HG02970 (cell line): ENCODE data around the gene EIF3B.
"Not testable (repeated sequence)": the region's sequence is repeated elsewhere in the genome, so short reads cannot be mapped to it uniquely, and the experiment has no call there.

Experiments
- ATAC-seq: cut with Tn5 transposase; IDR thresholded peaks from one replicate; pipeline ENCODE4 v1.9.1; 2021; ENCODE audit warnings: mild to moderate bottlenecking, moderate library complexity, moderate number of reproducible peaks; ENCODE audit not compliant: unreplicated experiment, low FRiP score

EIF3B gene

DNA sequence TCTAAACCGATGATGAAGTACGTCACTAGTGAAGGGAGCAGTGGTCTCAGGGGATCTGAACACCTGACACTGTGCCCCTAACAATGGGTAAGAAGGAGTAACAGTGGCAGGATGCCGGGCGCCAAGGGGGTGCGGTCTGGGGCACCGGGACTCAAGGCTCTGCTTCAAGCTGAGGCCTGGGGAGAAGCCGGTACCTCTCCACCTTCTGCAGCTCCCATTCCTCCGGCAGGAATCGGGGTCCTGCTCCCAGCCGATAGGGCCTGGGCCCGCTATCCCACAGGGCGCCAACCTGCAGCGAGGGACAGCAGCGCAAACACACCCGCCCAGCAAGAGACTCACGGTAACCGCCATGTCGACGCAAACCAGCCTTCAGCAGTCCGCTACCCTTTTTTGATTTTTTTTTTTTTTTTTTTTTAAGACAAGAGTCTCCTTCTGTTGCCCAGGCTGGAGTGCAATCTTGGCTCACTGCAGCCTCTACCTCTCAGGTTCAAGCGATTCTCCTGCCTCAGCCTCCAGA lies 40.0 kb downstream of the EIF3B start:
- ATAC-seq: no peak

DNA sequence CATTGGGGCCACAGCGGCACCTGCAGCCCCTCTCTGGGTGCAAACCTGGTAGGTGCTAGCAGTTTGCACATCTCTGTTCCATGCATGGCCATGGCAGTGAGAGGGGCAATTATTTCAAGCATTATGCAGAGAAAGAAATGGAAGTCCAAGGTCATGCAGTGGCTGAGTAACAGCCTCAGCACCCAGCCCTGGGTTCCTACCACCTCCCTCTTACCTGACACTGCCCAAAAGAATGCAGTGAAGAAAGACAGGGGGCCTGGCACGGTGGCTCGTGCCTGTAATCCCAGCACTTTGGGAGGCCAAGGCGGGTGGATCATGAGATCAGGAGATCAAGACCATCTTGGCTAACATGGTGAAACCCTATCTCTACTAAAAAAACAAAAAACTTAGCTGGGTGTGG lies 43.9 kb downstream of the EIF3B start:
- no peak for ATAC-seq

DNA sequence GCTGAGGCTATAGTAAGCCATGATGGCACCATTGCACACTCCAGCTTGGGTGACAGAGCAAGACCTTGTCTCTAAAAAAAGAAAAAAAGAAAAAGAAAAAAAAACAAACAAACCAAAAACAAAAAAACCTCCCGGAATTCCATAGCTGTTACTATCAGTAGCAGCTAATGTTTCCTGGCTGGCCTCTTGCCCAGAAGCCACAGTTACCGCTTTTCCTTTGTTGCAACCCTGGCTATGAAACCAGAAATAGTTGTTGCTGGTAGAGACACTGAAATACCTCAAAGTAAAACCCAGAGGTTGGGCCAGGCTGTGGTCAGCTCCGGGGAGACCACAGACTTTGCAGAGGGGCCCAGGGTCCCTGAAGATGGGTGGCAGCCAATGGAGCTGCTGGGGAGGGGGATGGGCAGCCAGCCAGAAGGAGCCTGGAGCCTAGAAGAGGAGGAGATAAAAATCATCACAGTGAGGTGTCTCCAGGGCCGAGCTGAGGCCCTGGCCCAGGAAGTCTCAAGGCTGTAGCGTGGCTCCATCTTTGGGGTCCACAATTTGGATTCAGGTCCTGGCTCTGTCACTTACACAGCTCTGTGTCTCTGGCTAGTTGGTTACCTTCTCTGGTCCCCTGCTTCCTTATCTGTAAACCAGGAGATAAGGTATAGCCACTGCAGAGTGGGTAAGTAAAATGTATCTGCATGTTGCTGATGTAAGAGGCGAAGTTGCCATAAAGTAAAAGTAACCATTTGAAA lies 45.4 kb downstream of the EIF3B start:
- ATAC-seq: no peak

DNA sequence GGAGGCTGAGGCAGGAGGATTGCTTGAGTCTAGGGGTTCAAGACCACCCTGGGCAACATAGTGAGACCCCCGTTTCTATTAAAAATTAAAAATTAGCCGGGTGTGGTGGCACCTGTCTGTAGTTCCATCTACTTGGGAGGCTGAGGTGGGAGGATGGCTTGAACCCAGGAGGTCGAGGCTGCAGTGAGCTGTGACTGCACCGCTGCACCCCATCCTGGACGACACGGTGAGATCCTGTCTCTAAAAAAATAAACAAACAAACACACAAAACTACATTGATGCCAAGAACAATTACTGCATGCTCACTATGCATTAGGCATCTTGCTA lies 48.0 kb downstream of the EIF3B start:
- ATAC-seq: no peak

DNA sequence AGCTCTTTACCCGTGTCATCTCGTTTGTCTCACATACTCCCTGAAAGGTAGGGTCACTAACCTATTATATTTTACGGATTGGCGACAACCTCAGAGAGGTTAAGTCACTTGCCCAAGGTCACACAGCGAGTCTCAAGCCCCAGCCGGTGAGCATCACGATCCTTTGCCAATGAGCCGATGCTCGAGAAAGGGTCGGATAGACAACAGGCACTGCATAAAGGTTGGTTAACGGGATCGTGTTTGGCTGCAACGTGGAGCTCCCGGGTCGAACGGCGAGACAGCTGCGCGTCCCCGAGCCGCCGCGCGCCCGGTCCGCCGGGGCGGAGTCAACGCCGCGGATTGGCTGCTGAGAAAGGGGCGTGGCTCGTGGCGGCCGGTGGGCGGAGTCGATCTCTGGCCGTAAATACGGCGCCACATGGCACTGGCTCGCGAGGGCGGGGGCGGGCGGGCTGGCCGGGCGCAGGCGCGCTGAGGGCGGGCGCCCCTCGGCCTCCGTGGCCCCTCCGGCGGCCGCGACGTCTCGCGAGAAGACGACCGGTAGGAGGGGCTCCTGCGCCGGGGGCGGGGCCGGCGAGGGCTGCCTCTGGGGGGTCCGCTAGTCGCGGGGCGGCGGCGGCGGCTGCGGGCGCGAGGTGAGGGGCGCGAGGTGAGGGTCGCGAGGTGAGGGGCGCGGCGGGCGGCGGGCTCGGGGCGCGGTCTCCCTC lies 48.5 kb downstream of the EIF3B start, which contains the start of gene CHST12:
TSS of gene CHST12 (plus strand) at position 598 of the 704 bp plus-strand sequence. CDS start 29,029 bp downstream, outside the sequence.
- peak; percentile 59 for ATAC-seq

DNA sequence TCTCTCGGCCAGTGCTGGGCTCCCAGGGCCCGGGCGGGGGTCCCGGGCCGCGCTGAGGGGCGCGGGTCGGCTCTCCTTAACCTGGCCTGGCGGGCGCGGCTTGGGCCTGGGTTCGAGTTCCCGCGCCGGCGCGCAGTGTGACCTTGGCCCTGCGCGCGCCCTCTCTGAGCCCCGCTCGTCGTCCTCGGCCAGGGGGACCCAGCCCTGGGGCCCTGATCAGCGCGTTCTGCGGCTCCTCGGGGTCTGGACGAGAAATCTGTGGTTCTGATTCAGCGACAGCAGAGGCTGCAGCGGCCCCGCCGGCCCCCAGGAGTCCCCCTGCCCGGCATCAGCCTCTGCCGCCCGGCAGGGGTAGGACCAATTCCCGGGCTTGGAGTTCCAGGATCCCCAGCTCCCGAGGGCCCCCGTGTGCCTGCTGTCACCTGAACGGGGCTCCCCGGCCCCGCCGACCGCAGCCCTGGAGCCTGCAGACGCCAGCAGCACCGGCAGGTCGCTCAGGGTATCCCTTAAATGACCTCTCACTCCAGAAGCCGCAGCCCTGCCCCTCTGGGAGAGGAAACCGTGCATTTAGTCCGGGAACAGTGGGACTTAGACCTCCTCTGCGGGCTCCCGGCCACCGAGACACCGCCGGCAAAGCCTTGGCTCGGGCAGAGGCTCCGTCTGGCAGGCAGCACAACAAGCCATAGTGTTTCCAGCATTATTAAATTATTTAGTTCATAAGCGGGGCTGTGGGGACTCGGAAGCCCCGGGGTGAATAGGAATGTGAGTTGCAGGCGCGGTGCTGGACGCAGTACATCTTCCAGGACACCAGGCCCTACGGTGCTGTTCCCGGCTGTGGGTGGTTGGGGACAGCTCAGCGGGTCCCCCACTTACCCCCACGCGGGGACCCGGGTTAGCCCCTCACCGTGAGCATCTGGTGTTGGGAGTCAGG lies 49.4 kb downstream of the EIF3B start:
- ATAC-seq: peak; percentile 4

DNA sequence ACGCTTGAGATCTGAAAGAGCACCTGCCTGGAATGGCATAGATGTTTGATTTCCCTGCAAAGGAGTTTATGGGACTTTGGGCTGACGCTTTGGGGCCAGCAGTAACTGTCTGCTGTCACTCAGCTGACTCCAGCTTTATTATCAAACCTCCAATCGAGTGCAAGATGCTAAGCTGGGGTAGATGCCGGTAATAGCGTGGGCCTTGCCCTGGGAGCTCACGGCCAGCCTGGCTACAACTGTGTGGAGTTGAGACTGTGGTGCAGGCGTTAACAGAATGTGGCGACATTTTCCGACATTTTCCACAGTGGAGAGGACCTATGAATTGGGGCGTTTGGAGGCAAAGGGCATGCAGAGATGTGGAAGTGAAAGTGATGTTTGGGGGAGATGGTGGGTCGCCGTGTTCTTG lies 50.1 kb downstream of the EIF3B start:
- ATAC-seq: no peak

DNA sequence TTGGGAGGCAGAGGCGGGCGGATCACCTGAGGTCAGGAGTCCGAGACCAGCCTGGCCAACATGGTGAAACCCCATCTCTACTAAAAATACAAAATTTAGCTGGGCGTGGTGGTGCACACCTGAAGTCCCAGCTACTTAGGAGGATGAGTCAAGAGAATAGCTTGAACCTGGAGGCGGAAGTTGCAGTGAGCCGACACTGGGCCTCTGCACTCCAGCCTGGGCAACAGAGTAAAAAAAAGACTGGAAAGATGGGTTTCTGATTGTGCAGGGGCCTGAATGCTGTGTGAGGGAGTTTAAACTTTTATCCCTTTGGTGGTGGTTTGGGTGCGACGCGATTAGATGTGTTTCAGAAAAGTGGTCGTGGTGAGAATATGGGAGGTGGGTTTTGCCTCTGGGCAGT lies 50.6 kb downstream of the EIF3B start:
- ATAC-seq: no peak

DNA sequence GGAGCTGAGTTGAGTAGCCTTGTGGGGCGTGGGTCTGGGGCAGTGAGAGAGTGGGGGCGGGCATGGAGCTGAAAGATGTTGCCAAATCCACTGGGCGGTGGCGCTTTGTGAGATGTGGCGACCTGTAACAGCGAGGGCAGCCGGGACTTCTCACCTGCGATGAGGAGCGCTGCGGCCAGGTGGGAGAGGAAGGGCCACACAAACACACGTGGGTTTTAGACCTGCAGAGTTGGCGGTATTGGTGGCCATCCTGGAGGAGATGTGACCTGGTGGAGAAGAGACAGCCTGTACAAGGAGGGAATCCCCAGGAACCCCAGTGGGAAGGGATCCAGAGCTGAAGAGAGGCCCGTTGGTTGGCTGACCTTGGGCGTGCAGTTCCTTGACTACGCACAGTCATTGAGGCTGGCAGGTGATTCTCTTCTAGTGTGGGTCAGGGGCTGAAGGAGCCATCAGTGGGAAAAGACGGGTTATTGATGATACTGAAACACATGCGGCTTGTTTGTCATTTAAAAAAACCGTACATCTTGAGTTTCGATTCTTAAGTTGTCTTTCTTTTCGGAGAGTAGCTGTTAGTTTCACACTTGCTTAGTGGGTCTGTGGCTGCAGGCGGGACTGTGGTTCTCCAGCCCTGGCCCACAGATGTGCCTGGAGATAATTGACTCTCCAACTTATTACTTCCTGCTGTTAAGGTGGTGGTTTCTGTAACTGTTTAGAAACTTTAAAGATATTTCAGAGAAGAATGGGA lies 51.1 kb downstream of the EIF3B start:
- peak; percentile 28 for ATAC-seq

DNA sequence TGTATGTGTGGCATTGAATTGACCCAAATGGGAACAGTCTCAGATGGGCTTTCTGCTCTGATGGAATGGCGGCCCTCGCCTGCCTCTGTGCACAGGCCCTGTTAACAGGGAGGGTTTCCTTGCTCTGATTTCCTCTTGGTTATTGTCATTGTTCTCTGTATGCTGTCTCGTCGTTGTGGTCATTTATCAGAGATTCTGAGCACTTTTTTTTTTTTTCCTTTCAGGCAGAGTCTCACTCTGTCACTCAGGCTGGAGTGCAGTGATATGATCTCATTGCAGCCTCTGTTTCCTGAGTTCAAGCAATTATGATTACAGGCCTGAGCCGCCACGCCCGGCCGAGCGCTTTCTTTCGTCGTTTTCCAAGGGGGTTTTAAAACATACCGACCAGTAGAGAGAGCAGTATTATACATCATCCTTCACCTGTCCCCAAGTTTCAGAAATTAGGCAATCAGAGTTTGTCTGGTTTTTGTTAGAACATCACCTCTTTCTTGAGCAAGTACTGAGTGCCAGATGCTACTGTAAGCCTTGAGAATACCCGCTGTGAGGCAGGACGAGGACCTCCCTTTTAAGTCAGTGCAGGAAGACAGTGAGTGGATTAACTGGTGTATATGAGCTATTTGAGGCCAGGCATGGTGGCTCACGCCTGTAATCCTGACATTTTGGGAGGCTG lies 55.3 kb downstream of the EIF3B start:
- no peak for ATAC-seq

DNA sequence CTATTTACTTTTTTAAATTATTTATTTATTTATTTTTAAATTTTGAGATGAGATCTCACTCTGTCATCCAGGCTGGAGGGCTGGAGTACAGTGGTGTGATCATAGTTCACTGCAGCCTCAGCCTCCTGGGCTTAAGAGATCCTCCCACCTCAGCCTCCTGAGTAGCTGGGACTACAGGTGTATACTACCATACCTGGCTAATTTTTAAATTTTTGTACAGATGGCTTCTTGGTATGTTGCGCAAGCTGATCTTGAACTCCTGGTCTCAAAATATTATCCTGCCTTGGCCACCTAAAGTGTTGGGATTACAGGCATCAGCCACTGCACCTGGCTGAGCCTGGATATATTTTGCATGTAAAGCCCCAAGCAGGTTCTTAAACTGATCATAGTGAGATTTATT lies 56.4 kb downstream of the EIF3B start:
- no peak for ATAC-seq

DNA sequence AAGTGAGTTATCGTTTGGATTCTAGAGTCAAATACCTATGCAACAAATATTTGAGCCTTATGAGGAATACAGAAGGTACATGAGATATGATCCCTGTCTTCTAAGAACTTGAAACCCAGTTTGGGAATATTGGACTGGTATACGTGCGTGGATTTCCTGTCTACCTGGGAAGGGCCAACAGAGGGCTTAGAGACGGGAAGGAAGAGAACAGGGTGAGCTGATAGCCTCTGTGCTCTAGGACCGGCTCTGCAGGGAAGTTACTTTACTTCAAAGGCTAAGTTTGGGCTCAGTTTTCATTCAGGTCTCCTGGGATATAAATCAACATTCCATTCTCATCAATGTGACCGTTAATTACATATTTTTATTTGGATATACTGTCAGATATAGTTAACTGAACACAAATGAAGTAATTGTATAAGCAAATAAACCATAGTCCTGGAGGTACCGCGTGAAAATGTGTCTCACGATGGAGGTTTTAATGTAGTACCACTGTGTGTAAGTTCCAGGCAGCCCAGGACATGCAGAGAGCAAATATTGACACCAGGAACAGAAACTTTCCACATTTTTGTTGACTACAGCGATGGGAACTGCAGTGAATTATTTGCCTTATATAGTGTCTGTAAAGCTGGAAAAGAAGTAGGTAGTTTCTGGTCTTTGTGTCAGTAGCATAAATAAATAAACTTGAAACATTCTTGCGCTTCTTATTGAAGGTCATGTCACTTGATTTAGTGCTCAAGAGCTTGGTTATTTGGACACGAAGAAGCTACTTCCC lies 57.4 kb downstream of the EIF3B start:
- ATAC-seq: no peak

DNA sequence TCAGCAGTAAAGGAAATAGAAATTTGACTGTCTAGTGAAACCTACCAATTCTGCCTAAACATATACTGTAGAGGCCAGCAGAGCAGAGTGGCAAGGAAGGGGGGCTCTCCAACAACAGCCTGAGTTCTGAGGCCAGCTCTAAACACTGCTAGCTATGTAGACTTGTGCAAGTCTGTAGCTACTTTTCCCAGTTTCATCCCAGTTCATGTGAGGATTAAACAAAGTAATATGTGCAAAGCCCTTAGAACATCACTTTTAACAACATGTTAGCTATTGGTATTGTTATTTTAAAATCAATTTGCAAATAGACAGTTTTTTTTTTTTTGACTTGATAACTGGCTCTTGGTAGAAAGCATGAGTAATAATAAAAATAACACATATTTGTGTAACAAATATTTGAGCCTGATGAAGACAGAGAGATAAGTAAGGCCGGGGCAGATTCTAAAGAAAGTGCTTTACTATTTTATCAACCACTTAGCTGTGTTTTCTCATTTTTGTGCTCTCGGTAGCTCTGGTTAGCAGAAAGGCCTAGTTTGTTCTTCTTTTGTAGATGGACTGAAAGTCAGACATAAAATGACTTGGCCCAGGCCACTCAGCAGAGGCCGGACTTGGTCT lies 58.1 kb downstream of the EIF3B start:
- no peak for ATAC-seq

DNA sequence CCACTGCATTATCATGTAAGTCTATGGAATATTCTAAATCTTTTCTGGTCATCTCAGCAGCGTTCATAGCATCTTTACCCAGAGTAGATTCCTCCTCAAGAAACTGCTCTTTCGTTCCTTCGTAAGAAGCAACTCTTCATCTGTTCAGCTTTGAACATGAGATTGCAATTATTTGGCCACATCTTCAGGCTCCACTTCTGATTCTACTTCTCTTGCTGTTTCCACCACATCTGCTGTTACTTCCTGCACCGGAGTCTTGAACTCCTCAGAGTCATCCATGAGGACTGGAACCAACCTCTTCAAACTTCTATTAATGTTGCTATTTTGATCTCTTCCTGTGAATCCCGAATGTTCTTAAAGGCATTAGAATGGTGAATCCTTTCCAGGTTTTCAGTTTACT lies 61.4 kb downstream of the EIF3B start:
- ATAC-seq: no peak

DNA sequence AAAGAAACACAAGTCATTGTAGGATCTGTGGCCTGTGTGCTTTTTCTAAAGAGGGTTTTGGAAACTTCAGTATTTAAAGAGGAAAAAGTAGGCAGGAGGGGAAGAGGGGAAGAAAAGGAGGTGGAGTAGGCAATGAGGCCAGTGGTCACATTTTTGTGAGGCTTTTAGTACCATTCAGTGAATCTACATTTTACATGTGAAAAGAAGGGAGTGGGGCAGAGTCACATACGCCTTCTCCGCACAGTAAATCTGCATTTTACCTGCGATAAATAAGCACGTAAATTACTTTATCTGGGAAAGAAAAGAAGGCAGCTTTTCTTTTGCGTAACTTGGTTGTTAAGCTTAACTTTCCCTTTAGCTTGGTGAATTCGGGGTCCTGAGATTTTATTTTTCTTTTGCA lies 62.0 kb downstream of the EIF3B start:
- ATAC-seq: no peak

DNA sequence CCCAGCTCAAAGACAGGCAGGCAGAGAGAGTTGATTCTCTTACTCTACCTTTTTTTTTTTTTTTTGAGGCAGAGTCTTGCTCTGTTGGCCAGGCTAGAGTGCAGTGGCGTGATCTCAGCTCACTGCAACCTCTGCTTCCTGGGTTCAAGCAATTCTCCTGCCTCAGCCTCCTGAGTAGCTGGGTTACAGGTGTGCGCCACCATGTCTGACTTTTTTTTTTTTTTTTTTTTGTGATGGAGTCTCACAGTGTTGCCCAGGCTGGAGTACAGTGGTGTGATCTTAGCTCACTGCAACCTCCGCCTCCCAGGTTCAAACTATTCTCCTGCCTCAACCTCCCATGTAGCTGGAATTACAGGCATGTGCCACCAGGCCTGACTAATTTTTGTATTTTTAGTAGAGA lies 62.6 kb downstream of the EIF3B start:
- ATAC-seq: not testable (repeated sequence)

DNA sequence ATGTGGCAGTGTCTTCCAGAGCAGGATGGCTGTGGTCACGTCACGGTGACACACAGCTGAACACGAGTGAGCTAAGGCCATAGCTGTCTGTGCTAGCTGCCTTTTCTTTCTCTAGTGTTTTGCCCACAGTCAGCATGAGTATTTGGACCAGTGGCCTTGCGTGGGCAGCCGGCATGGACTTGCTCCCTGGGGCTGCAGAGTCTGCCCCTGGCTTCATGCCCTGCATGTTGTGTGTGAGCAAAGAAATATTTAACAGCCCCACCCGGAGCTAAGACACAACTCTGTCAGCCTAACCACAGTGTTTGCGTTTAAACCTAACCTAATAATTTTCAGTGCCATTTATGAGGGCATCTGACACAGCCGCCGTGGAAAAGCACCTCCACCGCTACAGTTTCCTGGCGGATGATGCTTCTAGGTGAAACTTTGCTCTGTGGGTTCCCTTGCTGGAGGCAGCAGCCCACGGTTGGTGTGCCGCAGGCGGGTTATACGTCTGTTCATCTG lies 63.4 kb downstream of the EIF3B start:
- ATAC-seq: no peak

DNA sequence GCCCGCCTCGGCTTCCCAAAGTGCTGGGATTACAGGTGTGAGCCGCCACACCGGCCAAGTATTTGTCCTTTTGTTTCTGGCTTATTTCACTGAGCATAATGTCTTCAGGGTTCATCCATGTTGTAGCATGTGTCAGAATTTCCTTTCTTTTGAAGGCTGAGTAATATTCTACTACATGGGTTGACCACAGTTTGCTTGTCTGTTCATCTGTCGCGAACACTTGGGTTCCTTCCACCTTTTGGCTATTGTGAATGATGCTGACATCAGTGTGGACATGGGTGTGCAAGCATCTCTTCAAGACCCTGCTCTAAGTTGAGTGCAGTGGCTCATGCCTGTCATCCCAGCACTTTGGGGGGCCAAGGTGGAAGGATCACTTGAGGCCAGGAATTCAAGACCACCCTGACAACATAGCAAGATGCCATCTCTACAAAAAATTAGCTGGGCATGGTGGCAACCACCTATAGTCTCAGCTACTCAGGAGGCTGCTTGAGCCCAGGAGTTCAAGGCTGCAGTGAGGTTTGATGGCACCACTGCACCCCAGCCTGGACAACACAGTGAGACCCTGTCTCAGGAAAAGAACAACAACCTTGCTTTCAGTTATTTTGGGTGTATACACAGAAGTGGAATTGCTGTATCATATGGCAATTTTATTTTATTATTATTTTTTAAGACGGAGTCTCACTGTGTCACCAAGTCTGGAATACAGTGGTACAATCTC lies 65.7 kb downstream of the EIF3B start:
- no peak for ATAC-seq
